Measurements from ENCODE around the gene TMEM220.
"Not testable (repeated sequence)": the region's sequence is repeated elsewhere in the genome, so short reads cannot be mapped to it uniquely, and the experiment has no call there.

TMEM220 gene

DNA sequence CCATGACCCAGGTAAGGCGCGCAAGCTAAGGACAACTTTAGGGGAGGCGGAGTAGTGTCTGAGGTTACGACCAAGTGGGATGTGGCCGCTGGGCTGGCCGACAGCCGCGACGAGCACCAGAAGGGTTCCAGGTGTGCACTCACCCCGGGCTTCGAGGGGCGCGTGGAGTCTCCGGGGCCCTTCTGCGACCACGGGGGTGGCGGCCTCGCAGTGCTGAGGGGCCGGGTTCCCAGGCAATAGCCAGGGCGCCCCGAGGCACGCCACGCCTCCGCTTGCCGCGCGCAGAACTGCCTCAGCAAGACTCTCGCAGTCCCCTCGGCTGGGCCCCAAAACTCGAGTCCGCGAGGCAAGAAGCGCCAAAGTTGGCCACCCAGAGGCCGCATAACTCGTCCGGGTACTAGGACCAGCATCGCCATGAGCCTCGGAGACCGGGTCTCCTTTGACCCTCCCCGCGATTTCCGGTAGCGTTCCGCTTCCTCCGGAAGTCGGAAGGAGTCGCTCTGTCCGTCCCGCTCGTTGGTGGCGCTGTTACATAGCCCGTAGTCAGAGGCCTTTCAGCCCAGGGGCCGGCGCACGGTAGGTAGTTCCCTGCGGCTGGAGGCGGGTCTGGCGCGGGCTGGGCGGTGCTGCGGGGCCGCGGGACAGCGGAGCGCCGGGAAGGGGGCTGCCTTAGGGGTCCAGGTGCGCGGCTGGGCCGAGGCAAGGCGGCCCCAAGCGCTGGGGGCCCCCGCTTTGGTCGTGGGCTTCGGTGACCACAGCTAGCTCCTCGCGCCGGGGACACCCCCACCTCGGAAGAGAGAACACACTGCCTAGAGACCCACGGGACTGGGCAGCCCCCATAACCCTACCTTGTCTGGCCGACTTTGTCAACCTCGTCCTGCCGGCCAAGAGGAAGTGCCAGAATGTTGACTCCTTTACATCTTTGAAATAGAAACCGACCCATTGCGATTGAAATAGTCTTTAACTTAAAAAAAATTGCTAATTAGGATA is 32.4 kb downstream of the TMEM220 start, which contains the start of the genes ADPRM and SCO1:
ADPRM (plus strand) TSS at position 503 of the 990 bp plus-strand sequence. CDS start 7,333 bp downstream, outside the sequence.
SCO1 (minus strand) TSS at position 442 of the 990 bp plus-strand sequence; CDS start at position 416, 26 bp downstream.
- peak within 1 kb of the TSS; percentile 85 for H3K27ac ChIP-seq (ENCODE audit: low read length)
- no peaks in the 10 kb centered on the region for H3K27me3 ChIP-seq (ENCODE audit: insufficient read depth, low read length, poor library complexity)
- peak within 1 kb of the TSS; percentile 92 for H3K9ac ChIP-seq (ENCODE audit: low read depth, low read length)
- peak within 1 kb of the TSS; percentile 74 for H3K4me2 ChIP-seq (ENCODE audit: insufficient read depth, low read length)
- H3K9me3 ChIP-seq (ENCODE audit: insufficient read depth, low read length, severe bottlenecking) = no peaks in the 10 kb centered on the region
- H3K79me2 ChIP-seq (ENCODE audit: insufficient read depth, low read length) = peaks cover 96% of the 10 kb centered on the region
- H3K4me1 ChIP-seq (ENCODE audit: insufficient read depth, low read length) = peaks cover 66% of the 10 kb centered on the region
- H2AFZ ChIP-seq (ENCODE audit: low read depth, low read length) = peak within 1 kb of the TSS; percentile 95
- ATAC-seq (ENCODE audit: insufficient read depth, low read depth) (peak; percentile 93), DNase-seq (peak; percentile 91)
- peak within 1 kb of the TSS; percentile 74 to 98 for H3K4me3 ChIP-seq (ENCODE audit: low read depth in 1 of 2, low read length in 2 of 2)
- peaks cover 12% of the 10 kb centered on the region; the same call in 1 of the 2 replicates for H4K20me1 ChIP-seq (ENCODE audit: insufficient read depth, low read length)
- H3K36me3 ChIP-seq (ENCODE audit: insufficient read depth, low read length) = peaks cover 30% of the 10 kb centered on the region
- TF ChIP-seq EZH2 (IDR thresholded peaks at IDR 0.05; ENCODE audit: borderline replicate concordance, low read depth, low read length, severe bottlenecking) (no peak), CTCF (IDR thresholded peaks at IDR 0.05; ENCODE audit: borderline replicate concordance, extremely low read depth, low read length, poor library complexity, severe bottlenecking) (peak; percentile 66)

DNA sequence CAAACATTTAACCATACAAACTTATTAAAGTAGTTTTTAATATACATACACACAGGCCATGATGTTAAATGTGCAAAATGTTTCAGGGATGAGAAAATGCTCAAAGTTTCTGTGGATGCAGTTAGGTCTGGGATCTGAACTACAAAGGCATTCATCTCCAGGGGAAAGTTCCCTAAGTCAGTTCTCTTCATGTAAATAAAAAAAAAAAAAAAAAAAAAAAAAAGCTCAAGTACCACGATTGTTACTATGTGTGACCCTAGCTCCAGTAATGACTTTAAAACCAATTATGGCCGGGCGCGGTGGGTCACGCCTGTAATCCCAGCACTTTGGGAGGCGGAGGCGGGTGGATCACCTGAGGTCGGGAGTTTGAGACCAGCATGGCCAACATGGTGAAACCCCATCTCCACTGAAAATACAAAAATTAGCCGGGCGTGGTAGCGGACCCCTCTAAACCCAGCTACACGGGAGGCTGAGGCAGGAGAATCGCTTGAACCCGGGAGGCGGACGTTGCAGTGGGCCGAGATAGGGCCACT is 33.9 kb downstream of the TMEM220 start:
- peak overlapping the region; percentile 85 for H3K27ac ChIP-seq (ENCODE audit: low read length)
- peak overlapping the region; percentile 74 to 98; a peak in 3 of 4 replicates for H3K4me3 ChIP-seq (ENCODE audit: low read depth in 1 of 2, low read length in 2 of 2)
- H3K36me3 ChIP-seq (ENCODE audit: insufficient read depth, low read length) = peaks cover 44% of the 10 kb centered on the region
- peaks cover 57% of the 10 kb centered on the region for H3K4me1 ChIP-seq (ENCODE audit: insufficient read depth, low read length)
- ATAC-seq (ENCODE audit: insufficient read depth, low read depth); DNase-seq; H2AFZ ChIP-seq (ENCODE audit: low read depth, low read length); H3K9me3 ChIP-seq (ENCODE audit: insufficient read depth, low read length, severe bottlenecking); H3K27me3 ChIP-seq (ENCODE audit: insufficient read depth, low read length, poor library complexity): not testable (repeated sequence)
- H4K20me1 ChIP-seq (ENCODE audit: insufficient read depth, low read length) = peaks cover 15% of the 10 kb centered on the region; the same call in 1 of the 2 replicates
- peak overlapping the region; percentile 92 for H3K9ac ChIP-seq (ENCODE audit: low read depth, low read length)
- peak overlapping the region; percentile 74 for H3K4me2 ChIP-seq (ENCODE audit: insufficient read depth, low read length)
- peaks cover 97% of the 10 kb centered on the region for H3K79me2 ChIP-seq (ENCODE audit: insufficient read depth, low read length)

DNA sequence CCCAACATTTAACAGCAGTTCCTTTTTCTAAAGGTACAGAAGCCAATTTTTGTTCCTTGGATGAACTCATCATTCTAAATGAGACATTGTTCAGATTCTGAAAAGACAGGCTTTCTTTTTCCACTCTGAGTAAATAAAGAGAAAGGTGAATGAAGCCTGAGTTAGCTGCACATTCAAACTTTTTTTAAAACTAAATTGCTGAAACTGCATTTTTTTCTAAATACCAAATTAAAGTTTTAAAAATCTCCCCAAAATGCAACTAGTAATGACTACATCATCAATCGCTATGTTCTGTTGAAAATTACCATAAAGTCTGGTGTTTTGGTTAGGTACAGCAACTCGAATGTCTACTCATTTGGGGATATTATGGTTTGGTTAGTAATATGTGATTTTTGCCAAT is 42.3 kb downstream of the TMEM220 start:
- Histone ChIP-seq H3K9ac (ENCODE audit: low read depth, low read length) (no peak overlapping the region), H3K9me3 (ENCODE audit: insufficient read depth, low read length, severe bottlenecking) (no peaks in the 10 kb centered on the region), H3K4me1 (ENCODE audit: insufficient read depth, low read length) (peaks cover 6% of the 10 kb centered on the region; the same call in 1 of the 2 replicates), H3K4me3 (ENCODE audit: low read depth in 1 of 2, low read length in 2 of 2) (no peak overlapping the region), H3K4me2 (ENCODE audit: insufficient read depth, low read length) (no peak overlapping the region), H3K27ac (ENCODE audit: low read length) (no peak overlapping the region), H2AFZ (ENCODE audit: low read depth, low read length) (no peak overlapping the region), H4K20me1 (ENCODE audit: insufficient read depth, low read length) (peaks cover 21% of the 10 kb centered on the region; the same call in 1 of the 2 replicates), H3K36me3 (ENCODE audit: insufficient read depth, low read length) (peaks cover 92% of the 10 kb centered on the region), H3K27me3 (ENCODE audit: insufficient read depth, low read length, poor library complexity) (no peaks in the 10 kb centered on the region), H3K79me2 (ENCODE audit: insufficient read depth, low read length) (peaks cover 52% of the 10 kb centered on the region)
- ATAC-seq (ENCODE audit: insufficient read depth, low read depth) (no peak), DNase-seq (no peak)
- no peak for TF ChIP-seq CTCF (IDR thresholded peaks at IDR 0.05; ENCODE audit: borderline replicate concordance, extremely low read depth, low read length, poor library complexity, severe bottlenecking)
- TF ChIP-seq EZH2 (IDR thresholded peaks at IDR 0.05; ENCODE audit: borderline replicate concordance, low read depth, low read length, severe bottlenecking) = no peak

Measured in DND-41 (cell line).